ENCODE results near the gene ALDH1L1. TPM values are rescaled to one million over a fixed set of nuclear protein-coding genes. Genes with fewer than 3 reads are reported as not detected.

The ALDH1L1 gene
- total RNA-seq, 2 experiments from 2014 or later: not detected

DNA sequence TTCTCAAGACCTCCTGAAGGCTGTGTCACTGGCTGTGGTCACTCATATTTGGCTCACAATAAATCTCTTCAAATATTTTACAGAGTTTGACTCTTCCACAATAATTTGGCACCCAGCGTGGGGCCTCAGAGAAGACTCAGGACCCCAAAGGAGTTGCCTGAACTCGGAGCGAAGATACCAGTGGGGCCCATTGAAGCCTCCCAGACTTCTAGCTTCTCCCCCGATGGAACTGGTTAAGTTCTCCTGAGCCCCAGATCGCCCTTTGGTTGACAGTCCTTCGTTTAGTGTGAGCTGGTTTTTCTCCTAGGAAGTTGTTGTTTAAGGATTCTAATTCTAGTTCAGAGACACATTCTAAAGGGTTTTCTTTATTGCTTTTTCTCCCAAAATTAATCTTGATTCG, 95.1 kb downstream of the ALDH1L1 start:
- ChIA-PET CTCF (interaction anchor here (1.4 kb wide), 1 partner anchor 11 kb away, joined by 7 read pairs; no protein-coding TSS in a partner anchor), POLR2A (no interaction called here)
- H3K36me3 Mint-ChIP-seq (ENCODE audit: low read depth): no peaks in the 10 kb centered on the region
- H3K4me1 Mint-ChIP-seq: peaks cover 23% of the 10 kb centered on the region
- no peak for DNase-seq
- H3K4me3 Mint-ChIP-seq: peak overlapping the region; percentile 68
- peaks cover 4% of the 10 kb centered on the region for H3K27me3 Mint-ChIP-seq
- H3K27ac Mint-ChIP-seq: peak overlapping the region; percentile 42
- H3K9me3 Mint-ChIP-seq: peaks cover 4% of the 10 kb centered on the region

DNA sequence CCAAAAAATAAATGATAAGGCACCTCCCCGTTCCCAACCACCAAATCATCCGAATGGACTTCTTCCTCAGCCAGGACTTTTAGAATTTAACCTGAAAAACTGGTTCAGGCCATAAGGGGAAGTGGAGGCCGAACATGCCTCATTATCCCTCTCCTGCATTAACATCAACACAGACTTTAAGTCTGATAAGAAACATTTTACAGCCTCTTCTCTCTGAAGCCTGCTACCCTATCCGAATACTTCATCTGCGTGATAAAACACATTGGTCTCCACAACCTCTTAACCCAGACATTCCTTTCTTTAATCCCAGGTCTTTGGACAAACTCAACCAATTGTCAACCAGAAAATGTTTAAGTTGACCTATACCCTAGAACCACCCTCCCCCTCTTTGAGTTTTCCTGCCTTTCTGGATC, 95.6 kb downstream of the ALDH1L1 start:
- H3K9me3 Mint-ChIP-seq: peaks cover 4% of the 10 kb centered on the region
- peaks cover 23% of the 10 kb centered on the region for H3K4me1 Mint-ChIP-seq
- ChIA-PET CTCF (interaction anchor here (0.7 to 1.4 kb wide), 3 partner anchors 11 to 155 kb away, joined by 3 to 7 read pairs (median 5); no protein-coding TSS in a partner anchor), POLR2A (interaction anchor here (0.7 to 1.1 kb wide), 2 partner anchors 15 to 50 kb away, joined by 4 to 5 read pairs; no protein-coding TSS in a partner anchor)
- peak overlapping the region; percentile 42 for H3K27ac Mint-ChIP-seq
- H3K4me3 Mint-ChIP-seq: peak overlapping the region; percentile 68
- peaks cover 4% of the 10 kb centered on the region for H3K27me3 Mint-ChIP-seq
- H3K36me3 Mint-ChIP-seq (ENCODE audit: low read depth): no peaks in the 10 kb centered on the region
- no peak for DNase-seq

DNA sequence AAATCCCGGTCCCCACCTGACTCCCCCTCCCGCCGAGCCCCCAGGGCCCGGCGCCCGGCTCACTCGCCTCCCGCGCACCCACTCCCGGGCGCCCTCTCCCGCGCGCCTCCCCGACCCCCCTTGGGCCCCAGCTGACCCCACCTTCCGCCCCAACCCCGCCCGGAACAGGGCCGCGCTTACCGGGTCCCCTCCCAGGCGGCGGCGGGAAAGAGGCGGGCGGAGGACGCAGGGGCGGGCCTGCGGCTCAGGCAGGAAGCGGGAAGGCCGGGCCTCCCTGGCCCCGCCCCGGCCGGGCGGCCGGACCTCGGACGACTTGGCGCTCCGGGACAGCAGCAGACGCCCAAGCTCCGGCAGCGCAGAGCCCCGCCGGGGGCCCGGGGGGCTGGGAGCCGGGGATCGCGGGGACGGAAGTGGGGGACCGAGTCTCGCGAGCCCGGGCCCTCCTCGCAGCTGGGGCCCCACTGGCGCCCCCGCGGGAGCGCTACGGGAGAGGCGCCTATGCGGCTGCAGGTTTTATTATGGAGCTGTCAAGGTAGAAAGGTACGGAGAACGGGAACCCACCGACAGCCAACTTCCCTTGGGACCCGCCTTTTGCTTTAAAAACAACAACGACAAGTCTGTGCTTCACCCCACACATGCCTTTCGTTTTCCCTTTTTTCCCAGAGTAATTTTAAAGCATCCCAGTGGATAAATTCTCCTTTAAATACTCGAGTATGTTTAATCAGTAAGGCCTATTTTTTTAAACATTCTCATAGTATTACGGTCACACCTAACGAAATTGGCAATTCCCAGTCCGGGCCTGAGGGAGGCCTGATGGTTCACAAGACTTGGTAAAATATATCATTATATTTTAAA, 96.2 kb downstream of the ALDH1L1 start, which contains the start of gene SLC41A3:
TSS of gene SLC41A3 (minus strand) at position 212 of the 855 bp plus-strand sequence. CDS start 15,905 bp downstream, outside the sequence.
- H3K4me3 Mint-ChIP-seq: peak within 1 kb of the TSS; percentile 85
- peak; percentile 89 for DNase-seq
- CTCF ChIA-PET: interaction anchor here (0.7 to 1.4 kb wide), 3 partner anchors 10 to 155 kb away, joined by 3 to 7 read pairs (median 5); no protein-coding TSS in a partner anchor
- POLR2A ChIA-PET: interaction anchor here (0.7 to 1.1 kb wide), 3 partner anchors 14 to 898 kb away, joined by 3 to 5 read pairs (median 4); no protein-coding TSS in a partner anchor
- no peaks in the 10 kb centered on the region for H3K36me3 Mint-ChIP-seq (ENCODE audit: low read depth)
- peaks cover 23% of the 10 kb centered on the region for H3K4me1 Mint-ChIP-seq
- H3K9me3 Mint-ChIP-seq: peaks cover 4% of the 10 kb centered on the region
- no peaks in the 10 kb centered on the region for H3K27me3 Mint-ChIP-seq
- H3K27ac Mint-ChIP-seq: peak within 1 kb of the TSS; percentile 75

DNA sequence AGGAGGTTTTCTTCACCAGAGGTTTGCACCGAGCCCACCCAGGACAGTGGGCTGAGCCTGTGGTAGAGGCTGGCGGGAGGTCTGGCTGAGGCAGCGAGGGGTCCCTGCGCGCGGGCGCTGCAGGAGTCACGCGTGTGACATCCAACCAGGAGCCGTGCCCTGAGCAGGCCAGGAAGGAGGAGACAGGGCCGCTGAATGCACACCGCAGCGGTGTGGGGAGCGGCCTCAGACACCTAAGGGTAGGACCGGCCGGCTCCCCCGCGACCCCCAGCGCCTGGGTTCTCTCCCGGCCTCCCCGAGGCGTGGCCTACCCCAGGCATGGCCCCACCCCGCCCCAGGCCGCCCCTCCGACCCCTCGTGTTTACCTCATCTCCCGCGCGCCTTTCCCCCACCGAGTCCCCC, 96.9 kb downstream of the ALDH1L1 start:
- CTCF ChIA-PET: interaction anchor here (1.4 kb wide), 1 partner anchor 93 kb away, joined by 5 read pairs; no protein-coding TSS in a partner anchor
- peaks cover 23% of the 10 kb centered on the region for H3K4me1 Mint-ChIP-seq
- H3K36me3 Mint-ChIP-seq (ENCODE audit: low read depth): no peaks in the 10 kb centered on the region
- POLR2A ChIA-PET: interaction anchor here (0.8 to 1.1 kb wide), 2 partner anchors 14 to 899 kb away, joined by 3 to 5 read pairs; no protein-coding TSS in a partner anchor
- H3K4me3 Mint-ChIP-seq: peak overlapping the region; percentile 85
- H3K27me3 Mint-ChIP-seq: no peaks in the 10 kb centered on the region
- DNase-seq: peak; percentile 63
- peak overlapping the region; percentile 75 for H3K27ac Mint-ChIP-seq
- H3K9me3 Mint-ChIP-seq: peaks cover 4% of the 10 kb centered on the region

DNA sequence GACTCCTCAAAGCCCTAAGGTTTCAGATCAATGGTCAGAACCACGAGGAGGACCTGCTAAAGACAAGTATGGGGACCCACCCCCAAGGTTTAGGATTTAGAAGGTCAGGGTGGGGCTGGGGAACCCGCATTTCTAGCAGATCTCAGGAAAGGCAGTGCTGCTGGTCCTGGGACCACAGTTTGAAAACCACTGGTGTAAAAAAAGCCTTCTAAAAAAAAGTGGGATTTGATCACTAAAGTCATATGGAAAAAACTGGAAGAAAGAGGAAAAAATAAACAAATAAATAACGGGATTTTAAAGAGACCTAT, 97.3 kb downstream of the ALDH1L1 start:
- H3K36me3 Mint-ChIP-seq (ENCODE audit: low read depth): no peaks in the 10 kb centered on the region
- DNase-seq: no peak
- H3K27ac Mint-ChIP-seq: peak overlapping the region; percentile 75
- ChIA-PET CTCF (no interaction called here), POLR2A (no interaction called here)
- peaks cover 3% of the 10 kb centered on the region for H3K9me3 Mint-ChIP-seq
- H3K4me3 Mint-ChIP-seq: peak overlapping the region; percentile 85
- no peaks in the 10 kb centered on the region for H3K27me3 Mint-ChIP-seq
- H3K4me1 Mint-ChIP-seq: peaks cover 23% of the 10 kb centered on the region

DNA sequence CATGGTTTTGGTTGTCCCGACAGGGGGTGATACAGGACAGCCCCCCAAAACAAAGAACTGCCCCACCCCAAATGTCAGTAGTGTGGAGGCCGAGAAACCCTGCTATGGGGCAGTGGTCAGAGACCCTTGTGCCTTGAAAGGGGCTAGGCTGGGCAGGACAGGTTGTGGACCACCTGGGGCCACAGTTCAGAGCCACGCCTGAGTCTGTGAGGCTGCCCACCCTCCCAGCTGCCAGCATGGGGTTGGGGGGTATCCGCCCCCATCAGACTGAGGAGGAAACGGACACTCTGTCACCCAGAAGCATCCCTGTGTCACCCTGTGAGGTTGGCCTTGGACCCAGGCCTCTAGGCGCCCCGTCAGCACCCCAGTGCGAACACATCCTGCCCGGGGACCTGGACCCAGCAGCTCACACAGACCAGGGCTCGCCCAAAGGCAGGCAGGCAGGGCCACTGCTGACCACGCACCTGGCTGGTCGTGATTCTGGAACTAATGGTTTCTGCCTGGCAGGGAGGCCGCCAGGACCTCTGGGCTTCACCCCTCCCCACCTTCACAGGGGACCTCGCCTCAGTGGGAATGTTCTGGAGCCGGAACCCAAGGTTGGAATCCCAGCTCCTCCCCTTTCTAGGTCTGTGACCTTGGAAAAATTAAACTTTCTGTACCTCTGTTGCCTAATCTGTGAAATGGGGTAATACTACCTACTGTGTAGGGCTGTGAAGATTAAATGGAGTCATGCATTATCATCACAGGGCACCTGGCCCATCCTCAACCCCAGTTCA, 97.8 kb downstream of the ALDH1L1 start:
- POLR2A ChIA-PET: no interaction called here
- no peaks in the 10 kb centered on the region for H3K9me3 Mint-ChIP-seq
- CTCF ChIA-PET: no interaction called here

DNA sequence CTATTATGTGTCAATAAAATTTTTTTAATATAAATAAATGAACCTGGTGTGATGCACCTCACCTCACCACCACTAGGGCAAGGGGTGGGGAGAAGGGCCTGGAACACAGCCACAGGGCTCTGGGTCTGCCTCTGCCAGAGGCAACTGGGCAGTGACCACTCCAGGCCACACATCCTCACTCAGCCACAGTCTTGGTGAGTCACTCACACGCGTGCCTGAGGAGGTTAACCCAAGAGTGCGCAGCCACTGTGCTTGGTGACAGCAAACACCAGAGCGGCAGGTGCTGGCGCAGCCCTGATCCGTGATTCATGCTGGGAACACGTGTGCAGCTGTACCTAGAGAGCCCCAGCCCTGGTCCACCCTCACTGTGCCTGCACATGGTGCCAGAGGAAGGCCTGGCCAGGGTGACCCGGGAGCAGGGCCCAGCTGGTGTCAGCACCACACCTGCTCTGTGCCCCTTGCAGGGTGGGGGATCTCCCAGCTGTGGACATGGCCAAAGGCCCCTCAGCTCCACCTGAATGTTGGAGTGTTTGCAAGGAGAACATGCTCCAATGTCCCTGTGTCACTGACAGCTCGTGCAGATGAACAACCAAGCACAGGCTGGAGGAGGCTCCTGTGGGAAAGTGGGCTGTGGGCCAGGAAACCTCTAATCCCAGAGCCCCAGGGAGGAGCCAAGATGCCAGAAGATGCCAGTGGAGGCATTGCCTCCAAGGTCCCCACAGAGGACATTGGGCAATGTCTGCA, 98.6 kb downstream of the ALDH1L1 start:
- Mint-ChIP-seq H3K4me3 (no peak overlapping the region), H3K36me3 (ENCODE audit: low read depth) (no peaks in the 10 kb centered on the region), H3K27me3 (no peaks in the 10 kb centered on the region), H3K27ac (no peak overlapping the region), H3K9me3 (no peaks in the 10 kb centered on the region), H3K4me1 (peaks cover 23% of the 10 kb centered on the region)
- POLR2A ChIA-PET: no interaction called here
- CTCF ChIA-PET: no interaction called here
- DNase-seq: no peak

More for the DNA sequence above, 97.8 kb downstream of the ALDH1L1 start:
- Mint-ChIP-seq H3K27me3 (no peaks in the 10 kb centered on the region), H3K4me1 (peaks cover 23% of the 10 kb centered on the region), H3K27ac (peak overlapping the region; percentile 75), H3K36me3 (ENCODE audit: low read depth) (no peaks in the 10 kb centered on the region), H3K4me3 (peak overlapping the region; percentile 85)
- no peak for DNase-seq

DNA sequence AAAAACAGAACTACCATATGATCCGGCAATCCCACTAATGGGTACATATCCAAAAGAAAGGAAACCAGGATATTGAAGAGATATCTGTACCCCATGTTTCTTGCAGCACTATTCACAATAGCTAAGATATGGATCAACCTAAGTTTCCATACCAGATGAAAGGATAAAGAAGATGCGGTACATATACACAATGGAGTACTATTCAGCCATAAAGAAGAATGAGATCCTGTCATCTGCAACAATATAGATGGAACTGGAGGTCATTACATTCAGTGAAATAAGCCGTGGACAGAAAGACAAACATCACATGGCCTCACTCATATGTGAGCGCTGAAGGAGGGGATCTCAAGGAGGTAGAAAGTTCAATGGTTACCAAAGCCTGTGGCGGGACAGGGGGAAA, 99.4 kb downstream of the ALDH1L1 start:
- Mint-ChIP-seq H3K27ac (no peak overlapping the region), H3K36me3 (ENCODE audit: low read depth) (no peaks in the 10 kb centered on the region), H3K4me1 (peaks cover 21% of the 10 kb centered on the region), H3K4me3 (no peak overlapping the region), H3K27me3 (no peaks in the 10 kb centered on the region), H3K9me3 (no peaks in the 10 kb centered on the region)
- ChIA-PET CTCF (no interaction called here), POLR2A (interaction anchor here (1.6 kb wide), 1 partner anchor 16 kb away, joined by 3 read pairs; no protein-coding TSS in a partner anchor)
- DNase-seq: no peak

DNA sequence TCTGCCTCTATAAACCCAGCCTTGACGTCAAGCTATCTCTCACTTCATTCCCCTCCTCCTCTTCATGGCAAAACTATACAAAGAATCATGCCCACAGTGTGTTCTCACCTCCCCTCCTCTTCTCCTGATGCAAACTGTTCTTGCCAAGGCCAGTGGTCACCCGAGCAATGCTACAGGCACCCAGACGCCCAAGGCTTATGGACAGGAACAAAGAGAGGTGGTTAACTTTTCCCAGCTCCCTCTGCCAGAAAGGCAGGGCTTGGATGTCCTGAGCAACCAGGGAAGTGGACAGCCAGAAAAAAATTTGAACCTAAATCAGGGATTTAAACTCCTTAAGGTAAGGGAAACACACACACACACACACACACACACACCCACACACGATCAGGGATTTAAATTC, 101.5 kb downstream of the ALDH1L1 start:
- no peaks in the 10 kb centered on the region for H3K27me3 Mint-ChIP-seq
- H3K27ac Mint-ChIP-seq: no peak overlapping the region
- H3K4me3 Mint-ChIP-seq: no peak overlapping the region
- H3K9me3 Mint-ChIP-seq: peaks cover under 1% of the 10 kb centered on the region
- no peak for DNase-seq
- H3K36me3 Mint-ChIP-seq (ENCODE audit: low read depth): no peaks in the 10 kb centered on the region
- POLR2A ChIA-PET: no interaction called here
- peaks cover 5% of the 10 kb centered on the region for H3K4me1 Mint-ChIP-seq
- CTCF ChIA-PET: no interaction called here

DNA sequence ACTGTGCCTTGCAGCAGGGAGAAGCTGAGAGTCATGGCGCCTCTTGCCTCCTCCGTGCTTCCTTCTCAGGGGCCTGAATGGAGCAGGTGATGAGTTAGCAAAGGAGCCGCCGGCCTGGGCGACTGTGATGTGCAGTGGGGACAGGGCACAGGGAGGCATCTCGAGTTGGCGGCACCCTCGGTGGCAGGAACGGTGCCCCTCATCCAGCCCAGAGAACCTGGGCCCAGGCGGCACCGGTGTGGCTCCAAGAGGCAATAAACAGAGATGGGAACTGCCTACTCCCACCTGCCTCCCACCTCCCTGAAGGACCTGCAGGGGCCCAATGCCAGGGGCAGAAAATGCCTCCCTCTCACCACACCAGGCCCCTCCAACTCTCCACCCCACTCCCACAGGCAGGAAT, 102.6 kb downstream of the ALDH1L1 start:
- Mint-ChIP-seq H3K36me3 (ENCODE audit: low read depth) (peaks cover 2% of the 10 kb centered on the region), H3K4me3 (no peak overlapping the region), H3K4me1 (peaks cover under 1% of the 10 kb centered on the region), H3K9me3 (peaks cover 3% of the 10 kb centered on the region), H3K27me3 (no peaks in the 10 kb centered on the region), H3K27ac (no peak overlapping the region)
- ChIA-PET CTCF (no interaction called here), POLR2A (no interaction called here)
- DNase-seq: no peak

DNA sequence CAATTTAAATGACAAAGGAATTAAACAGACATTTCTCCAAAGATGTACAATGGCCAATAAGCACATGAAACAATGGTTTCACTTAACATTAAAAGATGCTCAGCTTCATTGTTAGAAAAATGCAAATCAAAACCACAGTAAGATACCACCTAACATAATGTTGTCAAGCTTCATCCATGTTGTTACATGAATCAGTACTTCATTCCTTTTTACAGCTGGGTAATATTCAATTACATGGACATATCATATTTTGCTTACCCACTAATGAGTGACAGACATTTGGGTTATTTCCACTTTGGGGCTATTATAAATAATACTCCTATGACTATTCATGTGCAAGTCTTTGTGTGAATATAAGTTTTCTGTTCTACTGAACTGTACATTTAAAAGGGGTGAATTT, 104.2 kb downstream of the ALDH1L1 start:
- POLR2A ChIA-PET: no interaction called here
- no peaks in the 10 kb centered on the region for H3K4me1 Mint-ChIP-seq
- no peak overlapping the region for H3K4me3 Mint-ChIP-seq
- CTCF ChIA-PET: no interaction called here
- no peak overlapping the region for H3K27ac Mint-ChIP-seq
- peaks cover 4% of the 10 kb centered on the region for H3K36me3 Mint-ChIP-seq (ENCODE audit: low read depth)
- peaks cover 3% of the 10 kb centered on the region for H3K9me3 Mint-ChIP-seq
- H3K27me3 Mint-ChIP-seq: no peaks in the 10 kb centered on the region
- DNase-seq: no peak

DNA sequence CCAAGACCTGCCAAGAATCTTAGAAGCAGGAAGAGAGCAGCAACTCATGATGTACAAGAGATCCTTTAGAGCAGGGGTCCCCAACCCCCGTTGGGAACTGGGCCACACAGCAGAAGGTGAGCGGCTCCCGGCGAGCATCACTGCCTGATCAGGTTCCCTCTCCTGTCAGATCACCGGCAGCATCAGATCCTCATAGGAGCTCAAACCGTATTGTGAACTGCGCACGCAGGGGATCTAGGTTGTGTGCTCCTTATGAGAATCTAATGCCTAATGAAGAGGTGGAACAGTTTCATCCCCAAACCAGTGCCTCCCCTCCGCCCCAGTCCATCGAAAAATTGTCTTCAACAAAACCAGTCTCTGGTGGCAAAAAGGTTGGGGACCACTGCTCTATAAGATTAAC, 110.2 kb downstream of the ALDH1L1 start:
- CTCF ChIA-PET: no interaction called here
- H3K4me3 Mint-ChIP-seq: no peak overlapping the region
- DNase-seq: no peak
- no peaks in the 10 kb centered on the region for H3K4me1 Mint-ChIP-seq
- POLR2A ChIA-PET: interaction anchor here (0.8 kb wide), 1 partner anchor 14 kb away, joined by 5 read pairs; the partner anchor contains the start of gene SLC41A3
- peaks cover 3% of the 10 kb centered on the region for H3K9me3 Mint-ChIP-seq
- no peaks in the 10 kb centered on the region for H3K27me3 Mint-ChIP-seq
- H3K27ac Mint-ChIP-seq: no peak overlapping the region
- H3K36me3 Mint-ChIP-seq (ENCODE audit: low read depth): peaks cover 6% of the 10 kb centered on the region
